ENCODE results near the gene GATA1. TPM values are rescaled to one million over a fixed set of nuclear protein-coding genes. Genes with fewer than 3 reads are reported as not detected.

GATA1 gene
- total RNA-seq, 1 experiment from 2014 or later = 0.23 TPM

DNA sequence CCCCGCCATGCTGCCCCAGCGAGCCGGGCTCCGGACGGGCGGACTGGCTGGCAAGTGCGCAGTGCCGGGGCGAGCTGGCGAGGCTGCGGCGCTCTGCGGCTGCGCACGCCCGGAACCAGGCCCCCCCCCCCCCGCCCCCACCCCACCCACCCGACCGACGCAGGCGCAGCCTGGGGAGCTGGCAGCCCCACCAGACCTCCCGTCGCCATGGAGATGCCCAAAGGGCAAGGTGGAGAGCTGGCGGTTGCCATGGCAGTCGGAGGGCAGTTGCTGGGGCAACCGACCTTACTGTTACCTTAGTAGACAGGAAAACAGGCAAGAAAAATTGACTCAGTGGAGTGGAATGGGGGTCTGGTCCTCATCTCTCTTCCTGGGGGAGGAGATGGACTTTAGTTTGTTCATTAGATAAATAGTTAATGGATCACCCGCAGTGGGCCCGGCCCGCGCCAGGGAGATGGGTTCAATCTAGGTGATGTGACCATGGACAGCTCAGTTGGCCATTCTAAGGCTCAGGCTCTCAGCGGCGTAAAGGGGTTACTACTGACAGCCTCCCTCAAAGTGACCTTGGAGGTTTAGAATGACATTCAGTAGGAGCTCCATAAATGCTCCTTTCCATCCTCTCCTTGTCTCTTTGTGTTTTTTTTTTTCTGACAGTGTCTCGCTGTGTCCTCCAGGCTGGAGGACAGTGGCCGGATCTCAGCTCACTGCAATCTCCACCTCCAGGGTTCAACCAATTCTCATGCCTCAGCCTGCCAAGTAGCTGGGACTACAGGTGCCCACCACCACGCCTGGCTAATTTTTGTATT lies 49.3 kb downstream of the GATA1 start, which contains the start of gene PCSK1N:
Gene PCSK1N (minus strand): TSS at position 87 of the 806 bp plus-strand sequence. CDS start 78 bp downstream, at position 9.
- Histone ChIP-seq H3K4me1 (ENCODE audit: control insufficient read depth, insufficient read depth, low read length) (no peaks in the 10 kb centered on the region), H3K27ac (ENCODE audit: low read length) (no peak within 1 kb of the TSS), H3K9me3 (ENCODE audit: control insufficient read depth, insufficient read depth, low read depth, low read length) (no peaks in the 10 kb centered on the region), H3K36me3 (ENCODE audit: control insufficient read depth, insufficient read depth, low read length) (no peaks in the 10 kb centered on the region), H3K4me3 (ENCODE audit: low read depth in 2 of 2, low read length in 2 of 2) (peak within 1 kb of the TSS; percentile 51 to 54), H3K27me3 (ENCODE audit: control insufficient read depth, insufficient read depth, low read length) (no peaks in the 10 kb centered on the region)
- in situ Hi-C loops (cut with HindIII; ENCODE audit: low pct_unique_long_range_greater_than_20kb, low sequenced_read_pairs) (no loop called here), intact Hi-C loops (cut with micrococcal nuclease; ENCODE audit: unreplicated experiment) (no loop called here)
- ChIA-PET CTCF (interaction anchor here (0.7 kb wide), 1 partner anchor 181 kb away, joined by 3 read pairs; no protein-coding TSS in a partner anchor), POLR2A (no interaction called here)
- no TSS peak for BruUV-seq (replicated peaks)
- TF ChIP-seq, protein P1, sequence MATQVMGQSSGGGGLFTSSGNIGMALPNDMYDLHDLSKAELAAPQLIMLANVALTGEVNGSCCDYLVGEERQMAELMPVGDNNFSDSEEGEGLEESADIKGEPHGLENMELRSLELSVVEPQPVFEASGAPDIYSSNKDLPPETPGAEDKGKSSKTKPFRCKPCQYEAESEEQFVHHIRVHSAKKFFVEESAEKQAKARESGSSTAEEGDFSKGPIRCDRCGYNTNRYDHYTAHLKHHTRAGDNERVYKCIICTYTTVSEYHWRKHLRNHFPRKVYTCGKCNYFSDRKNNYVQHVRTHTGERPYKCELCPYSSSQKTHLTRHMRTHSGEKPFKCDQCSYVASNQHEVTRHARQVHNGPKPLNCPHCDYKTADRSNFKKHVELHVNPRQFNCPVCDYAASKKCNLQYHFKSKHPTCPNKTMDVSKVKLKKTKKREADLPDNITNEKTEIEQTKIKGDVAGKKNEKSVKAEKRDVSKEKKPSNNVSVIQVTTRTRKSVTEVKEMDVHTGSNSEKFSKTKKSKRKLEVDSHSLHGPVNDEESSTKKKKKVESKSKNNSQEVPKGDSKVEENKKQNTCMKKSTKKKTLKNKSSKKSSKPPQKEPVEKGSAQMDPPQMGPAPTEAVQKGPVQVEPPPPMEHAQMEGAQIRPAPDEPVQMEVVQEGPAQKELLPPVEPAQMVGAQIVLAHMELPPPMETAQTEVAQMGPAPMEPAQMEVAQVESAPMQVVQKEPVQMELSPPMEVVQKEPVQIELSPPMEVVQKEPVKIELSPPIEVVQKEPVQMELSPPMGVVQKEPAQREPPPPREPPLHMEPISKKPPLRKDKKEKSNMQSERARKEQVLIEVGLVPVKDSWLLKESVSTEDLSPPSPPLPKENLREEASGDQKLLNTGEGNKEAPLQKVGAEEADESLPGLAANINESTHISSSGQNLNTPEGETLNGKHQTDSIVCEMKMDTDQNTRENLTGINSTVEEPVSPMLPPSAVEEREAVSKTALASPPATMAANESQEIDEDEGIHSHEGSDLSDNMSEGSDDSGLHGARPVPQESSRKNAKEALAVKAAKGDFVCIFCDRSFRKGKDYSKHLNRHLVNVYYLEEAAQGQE (IDR thresholded peaks at IDR 0.05; ENCODE audit: insufficient read depth in 1 of 2, low read depth in 2 of 2, low read length in 1 of 2) = peak; percentile 31 to 67; a peak in 3 of 4 replicates
- TF ChIP-seq, protein P2, sequence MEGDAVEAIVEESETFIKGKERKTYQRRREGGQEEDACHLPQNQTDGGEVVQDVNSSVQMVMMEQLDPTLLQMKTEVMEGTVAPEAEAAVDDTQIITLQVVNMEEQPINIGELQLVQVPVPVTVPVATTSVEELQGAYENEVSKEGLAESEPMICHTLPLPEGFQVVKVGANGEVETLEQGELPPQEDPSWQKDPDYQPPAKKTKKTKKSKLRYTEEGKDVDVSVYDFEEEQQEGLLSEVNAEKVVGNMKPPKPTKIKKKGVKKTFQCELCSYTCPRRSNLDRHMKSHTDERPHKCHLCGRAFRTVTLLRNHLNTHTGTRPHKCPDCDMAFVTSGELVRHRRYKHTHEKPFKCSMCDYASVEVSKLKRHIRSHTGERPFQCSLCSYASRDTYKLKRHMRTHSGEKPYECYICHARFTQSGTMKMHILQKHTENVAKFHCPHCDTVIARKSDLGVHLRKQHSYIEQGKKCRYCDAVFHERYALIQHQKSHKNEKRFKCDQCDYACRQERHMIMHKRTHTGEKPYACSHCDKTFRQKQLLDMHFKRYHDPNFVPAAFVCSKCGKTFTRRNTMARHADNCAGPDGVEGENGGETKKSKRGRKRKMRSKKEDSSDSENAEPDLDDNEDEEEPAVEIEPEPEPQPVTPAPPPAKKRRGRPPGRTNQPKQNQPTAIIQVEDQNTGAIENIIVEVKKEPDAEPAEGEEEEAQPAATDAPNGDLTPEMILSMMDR (IDR thresholded peaks at IDR 0.05) = no peak
- DNase-seq (ENCODE audit: low read depth, low spot score) (no peak), ATAC-seq (peak; percentile 75)

DNA sequence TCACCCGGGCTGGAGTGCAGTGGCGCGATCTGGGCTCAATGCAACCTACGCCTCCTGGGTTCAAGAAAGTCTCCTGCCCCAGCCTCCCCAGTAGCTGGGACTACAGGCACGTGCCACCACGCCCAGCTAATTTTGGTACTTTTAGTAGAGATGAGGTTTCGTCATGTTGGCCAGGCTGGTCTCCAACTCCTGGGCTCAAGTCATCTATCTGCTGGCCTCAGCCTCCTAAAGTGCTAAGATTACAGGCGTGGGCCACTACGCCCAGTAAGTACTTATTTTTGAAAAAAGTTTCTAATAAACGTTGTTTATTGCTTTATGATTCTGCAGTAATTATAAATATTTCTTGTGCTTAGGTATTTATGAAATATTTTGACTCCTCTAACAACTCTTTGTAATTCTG lies 53.3 kb downstream of the GATA1 start:
- CTCF ChIA-PET = no interaction called here
- no TSS peak for BruUV-seq (replicated peaks)
- intact Hi-C loops (cut with micrococcal nuclease; ENCODE audit: unreplicated experiment) = no loop called here

More for the DNA sequence above, 53.3 kb downstream of the GATA1 start:
- POLR2A ChIA-PET = no interaction called here
- ATAC-seq = no peak
- H3K27me3 ChIP-seq (ENCODE audit: control insufficient read depth, insufficient read depth, low read length) = no peaks in the 10 kb centered on the region
- in situ Hi-C loops (cut with HindIII; ENCODE audit: low pct_unique_long_range_greater_than_20kb, low sequenced_read_pairs) = no loop called here
- no peak overlapping the region for H3K27ac ChIP-seq (ENCODE audit: low read length)
- H3K4me1 ChIP-seq (ENCODE audit: control insufficient read depth, insufficient read depth, low read length) = no peaks in the 10 kb centered on the region
- no peak overlapping the region for H3K4me3 ChIP-seq (ENCODE audit: low read depth in 2 of 2, low read length in 2 of 2)
- TF ChIP-seq TCF7L2 (IDR thresholded peaks at IDR 0.05; ENCODE audit: low read depth, low read length) (no peak), POLR2AphosphoS5 (IDR thresholded peaks at IDR 0.05; ENCODE audit: low read depth, low read length) (no peak), SIN3A (IDR thresholded peaks at IDR 0.05; ENCODE audit: borderline replicate concordance, insufficient read depth, low read depth, low read length) (no peak)
- TF ChIP-seq, protein P1 (IDR thresholded peaks at IDR 0.05; ENCODE audit: insufficient read depth in 1 of 2, low read depth in 2 of 2, low read length in 1 of 2) = no peak
- TF ChIP-seq, protein P2 (IDR thresholded peaks at IDR 0.05) = no peak
- no peaks in the 10 kb centered on the region for H3K36me3 ChIP-seq (ENCODE audit: control insufficient read depth, insufficient read depth, low read length)
- no peak for DNase-seq (ENCODE audit: low read depth, low spot score)
- no peaks in the 10 kb centered on the region for H3K9me3 ChIP-seq (ENCODE audit: control insufficient read depth, insufficient read depth, low read depth, low read length)
